Esophagus muscularis mucosa (tissue), 4 donors: ENCODE results near the gene PTPRD.

ENCODE experiments used
- CTCF ChIP-seq, 3 experiments: fragments of 200-600 bp in 2 of 3; fragments of 450-650 bp in 1 of 3; sonication (generic) in 2 of 3; IDR thresholded peaks; one replicate each; pipeline ENCODE4 v1.5.1; 2017 to 2019; ENCODE audit warnings: antibody characterized with exemption in 3 of 3, mild to moderate bottlenecking in 2 of 3, moderate library complexity in 1 of 3
- EP300 ChIP-seq: sonication (generic); formaldehyde crosslinking; IDR thresholded peaks from one replicate; pipeline ENCODE4 v1.6.1; 2017; ENCODE audit warnings: antibody characterized with exemption
- POLR2A ChIP-seq: fragments of 450-650 bp; IDR thresholded peaks from one replicate; pipeline ENCODE4 v1.6.1; 2017; ENCODE audit warnings: antibody characterized with exemption, moderate library complexity, mild to moderate bottlenecking, low read depth

DNA sequence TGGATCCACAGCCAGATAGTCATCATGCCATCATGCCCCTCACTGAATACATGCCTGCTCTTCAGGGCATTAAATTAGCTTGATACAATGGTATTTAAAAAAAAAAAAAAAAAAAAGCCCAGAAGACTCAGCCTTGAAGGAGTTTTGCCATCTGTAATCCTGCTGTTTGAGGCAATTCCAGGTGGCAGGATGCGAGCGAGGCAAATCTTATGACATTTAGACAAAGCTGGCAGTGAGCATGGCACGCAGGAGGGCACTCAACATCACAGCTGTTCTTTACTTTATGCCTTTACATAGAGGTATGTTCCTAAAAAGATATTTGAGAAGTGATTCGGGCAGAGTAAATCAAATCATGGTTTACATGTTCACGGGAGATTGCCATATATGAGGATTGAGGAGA, 2121.2 kb downstream of the PTPRD start:
- TF ChIP-seq EP300, result no peak
- no peak for TF ChIP-seq CTCF (IDR thresholded peaks at IDR 0.05)
- TF ChIP-seq POLR2A, result no peak
